Measurements from ENCODE around the gene CD247.

- no peak for TF ChIP-seq GATA2 (IDR thresholded peaks at IDR 0.05; ENCODE audit: low read depth, low read length)
- TF ChIP-seq GATA3 (IDR thresholded peaks at IDR 0.05; ENCODE audit: low read depth, low read length), result no peak
These were observed 38.9 kb downstream of the CD247 start for GRCh38 chr1:167479331-167479979.
